Erythroblast (primary cell): ENCODE measurements around the gene RERE.
"Not testable (repeated sequence)": the region's sequence is repeated elsewhere in the genome, so short reads cannot be mapped to it uniquely, and the experiment has no call there.

Source experiments
- DNase-seq, 2 experiments: peaks; one replicate each; lab custom pipeline; 2025; lab: John Stamatoyannopoulos, UW
- GATA1 ChIP-seq: IDR thresholded peaks from 2 replicates; pipeline ENCODE4 v1.6.1; 2011; ENCODE audit warnings: low read depth, mild to moderate bottlenecking, control low read depth, low read length, moderate library complexity
- POLR2A ChIP-seq: IDR thresholded peaks from 2 replicates; pipeline ENCODE4 v1.6.1; 2011; ENCODE audit warnings: mild to moderate bottlenecking, low read length

Gene RERE

DNA sequence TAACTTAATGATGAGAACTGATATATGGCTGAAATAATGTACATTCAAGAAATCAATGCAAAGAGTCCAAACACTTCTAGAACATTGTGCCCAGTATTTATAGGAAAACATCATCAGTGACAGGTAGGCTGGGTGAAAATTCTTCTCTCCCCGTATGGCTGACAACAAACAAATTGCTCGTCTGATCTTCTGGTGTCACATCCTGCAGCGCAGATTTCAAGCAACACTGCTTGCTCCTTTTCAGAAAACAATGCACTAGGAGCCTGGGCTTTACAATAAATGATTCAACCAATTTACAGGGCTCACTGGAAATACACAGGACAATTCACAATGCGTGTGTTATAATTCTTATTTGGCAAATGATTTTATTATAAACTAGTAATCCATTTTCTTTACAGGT is 185.3 kb downstream of the RERE start:
- no peak for DNase-seq
- TF ChIP-seq POLR2A (no peak), GATA1 (no peak)

DNA sequence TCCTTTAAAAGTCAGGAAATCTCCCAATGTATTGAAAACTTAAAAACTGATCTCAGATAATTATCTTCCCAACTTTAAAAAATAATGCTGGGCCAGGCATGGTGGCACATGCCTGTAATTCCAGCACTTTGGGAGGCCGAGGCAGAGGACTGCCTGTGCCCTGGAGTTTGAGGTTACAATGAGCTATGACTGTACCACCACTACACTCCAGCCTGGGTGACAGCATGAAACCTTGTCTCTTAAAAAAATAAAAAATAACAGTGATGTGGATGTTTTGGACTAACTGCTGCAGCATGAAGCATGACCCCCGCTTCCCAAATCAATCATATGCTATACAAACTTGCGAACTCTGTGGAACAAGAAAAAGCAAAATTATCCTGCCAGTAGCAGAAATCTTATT is 186.3 kb downstream of the RERE start:
- TF ChIP-seq POLR2A (no peak), GATA1 (no peak)
- no peak for DNase-seq

DNA sequence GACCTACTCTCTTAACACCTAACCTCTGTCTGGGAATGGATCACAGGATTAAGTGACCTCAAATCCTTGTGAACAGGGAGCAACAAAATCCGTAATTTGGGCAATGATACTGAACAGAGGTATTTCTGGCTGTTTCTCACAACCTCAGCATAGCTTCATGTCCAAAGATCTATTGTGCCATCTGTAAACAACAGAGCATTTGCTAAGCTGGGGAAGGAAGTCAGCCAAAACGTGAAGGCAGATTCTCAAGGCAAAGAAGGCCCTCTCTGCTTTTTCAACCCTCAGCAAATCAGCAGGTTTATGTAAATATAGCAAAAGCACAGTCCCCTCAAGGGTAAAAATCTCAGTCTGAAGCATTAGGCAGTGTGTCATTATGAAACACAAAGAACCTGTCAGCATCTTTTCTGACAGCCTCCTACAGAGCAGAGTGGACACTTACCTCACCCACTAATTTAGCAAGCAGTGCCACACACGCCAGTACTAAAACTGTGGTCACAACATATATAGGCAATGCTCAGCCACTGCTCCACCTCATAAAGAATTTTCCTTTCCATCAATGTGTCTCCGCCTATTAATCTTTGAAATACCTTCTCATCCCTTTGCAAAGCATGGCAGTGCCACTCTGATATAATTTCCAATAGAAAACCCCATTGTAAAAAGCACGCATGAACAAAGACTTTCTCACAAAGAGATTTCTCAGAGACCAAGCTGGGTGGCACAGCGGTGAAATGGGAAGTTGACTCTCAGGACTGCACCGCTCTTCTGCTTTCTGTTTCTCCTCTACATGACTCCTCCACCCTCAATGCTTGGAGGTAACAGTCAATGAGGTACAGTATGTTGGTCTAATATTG is 188.0 kb downstream of the RERE start:
- no peak for DNase-seq

DNA sequence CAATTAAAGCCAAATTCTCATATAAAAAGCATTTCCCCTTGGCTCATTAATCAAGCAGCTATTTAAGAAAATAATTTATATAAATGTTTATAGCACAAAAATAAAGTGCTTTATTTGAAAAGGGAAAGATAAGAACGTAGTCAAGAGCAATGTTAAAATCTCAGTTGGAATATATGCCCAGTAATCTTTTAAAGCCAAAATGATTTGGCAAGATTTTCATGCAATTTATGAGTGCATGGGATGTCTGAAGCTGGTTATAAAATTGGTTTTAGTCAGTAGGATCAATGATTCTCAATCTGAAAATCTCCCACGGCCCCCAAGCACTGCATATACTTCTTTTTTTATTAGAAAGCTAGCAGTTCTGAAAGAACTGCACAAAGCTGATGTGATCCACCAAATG is 188.8 kb downstream of the RERE start:
- DNase-seq: no peak
- TF ChIP-seq GATA1 (no peak), POLR2A (no peak)

More for the DNA sequence above, 188.0 kb downstream of the RERE start:
- TF ChIP-seq GATA1: no peak
- TF ChIP-seq POLR2A: no peak

DNA sequence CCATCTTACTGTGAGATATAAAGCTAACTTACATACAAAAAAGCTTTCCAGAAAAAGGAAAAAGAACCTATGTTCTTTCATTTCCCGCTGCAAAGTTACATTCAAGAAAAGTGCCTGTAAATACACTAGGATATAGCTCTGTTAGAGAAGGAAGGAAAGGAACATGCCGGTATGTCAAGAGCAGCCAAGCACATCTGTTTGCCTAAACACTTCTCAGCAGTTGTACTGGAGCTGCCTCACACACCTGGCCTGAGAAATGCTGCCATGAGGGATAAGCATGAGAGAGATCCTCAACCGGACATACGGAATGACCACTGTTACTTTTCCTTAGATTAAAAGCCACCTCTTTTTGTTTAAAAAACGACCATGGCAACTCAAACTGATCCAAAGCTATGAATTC is 189.7 kb downstream of the RERE start:
- no peak for DNase-seq
- TF ChIP-seq GATA1: no peak

DNA sequence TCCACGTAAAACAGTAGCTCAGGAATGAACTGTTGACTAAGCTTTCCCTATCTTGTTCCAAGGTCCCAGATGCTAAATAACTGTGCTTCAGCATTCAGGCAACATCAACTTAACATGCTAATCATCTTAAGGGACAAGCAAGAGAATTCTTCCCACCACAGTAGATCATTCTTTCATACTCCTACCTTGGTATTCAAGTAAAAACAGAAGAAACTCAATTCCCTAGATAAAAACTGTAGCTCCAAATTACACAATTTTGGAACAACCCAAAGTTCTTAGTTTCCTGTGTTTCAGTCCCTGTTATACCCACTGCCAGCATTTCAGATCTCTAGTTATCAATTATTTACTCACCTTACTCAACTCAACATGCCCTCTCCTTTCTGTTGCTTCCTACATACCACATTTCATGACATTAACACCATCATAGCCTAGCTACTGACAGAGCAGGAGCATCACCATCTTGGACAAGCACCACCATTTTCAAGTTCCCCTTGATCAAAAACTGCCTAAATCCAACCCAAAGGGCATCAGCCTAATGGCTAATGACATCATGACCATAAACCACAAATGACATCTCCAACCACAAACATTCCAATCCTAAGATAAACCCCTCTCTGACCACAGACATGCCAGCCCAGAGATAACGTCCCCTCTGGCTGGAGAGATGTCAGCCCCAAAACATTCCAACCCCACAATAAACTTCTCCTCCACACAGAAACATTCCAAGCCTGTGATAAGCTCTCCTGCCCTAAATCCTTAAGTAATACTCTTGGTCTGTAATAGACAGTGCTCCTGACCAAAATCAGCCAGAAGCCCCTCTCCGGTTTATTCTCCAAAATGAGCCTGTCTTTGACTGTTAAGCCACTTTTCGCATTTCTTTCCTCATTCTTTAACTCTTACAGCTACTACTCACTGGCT is 191.2 kb downstream of the RERE start:
- TF ChIP-seq POLR2A: no peak
- no peak for TF ChIP-seq GATA1
- DNase-seq: peak; percentile 26 to 55

DNA sequence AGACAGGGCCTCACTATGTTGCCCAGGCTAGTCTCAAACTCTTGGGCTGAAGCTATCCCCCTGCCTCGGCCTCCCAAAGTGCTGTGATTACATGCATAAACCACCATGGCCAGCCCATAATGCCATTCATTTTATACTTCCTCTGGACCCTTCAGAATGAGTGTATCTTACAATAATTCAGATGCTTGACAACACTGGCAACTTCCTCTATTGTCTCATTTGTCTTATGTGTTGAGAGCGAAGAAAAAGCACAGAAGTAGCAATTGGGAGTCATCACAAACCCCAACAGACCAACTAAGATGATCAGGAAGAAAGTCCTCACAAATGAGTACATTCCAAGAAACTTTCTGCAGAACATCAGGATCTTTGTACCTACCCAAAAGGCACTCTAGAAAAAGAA is 191.9 kb downstream of the RERE start:
- TF ChIP-seq POLR2A (no peak), GATA1 (no peak)
- DNase-seq: no peak

DNA sequence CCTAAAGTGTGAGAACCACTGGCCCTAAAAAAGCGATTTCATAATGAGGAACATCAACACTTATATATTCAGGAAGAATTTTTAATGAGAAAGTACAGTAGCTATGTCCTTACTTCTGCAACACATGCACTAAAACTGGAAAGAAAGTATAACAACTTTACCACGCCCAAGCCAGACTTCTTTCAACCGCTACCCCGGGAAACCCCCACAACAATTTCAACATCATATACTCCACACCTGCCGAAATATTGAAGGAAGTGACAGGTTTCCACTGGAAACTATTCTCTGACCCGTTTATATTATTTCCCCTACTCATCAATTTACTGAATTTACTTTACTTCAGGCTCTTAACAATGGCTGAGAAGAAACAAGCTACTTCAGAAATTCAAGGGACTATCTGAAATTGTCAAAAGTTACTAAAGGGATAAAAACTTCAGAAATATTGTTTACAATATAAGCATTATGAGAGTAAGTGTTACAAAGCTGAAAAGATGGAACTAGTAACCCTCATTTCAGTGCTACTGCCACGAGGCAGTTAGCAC is 193.7 kb downstream of the RERE start:
- not testable (repeated sequence) for DNase-seq

DNA sequence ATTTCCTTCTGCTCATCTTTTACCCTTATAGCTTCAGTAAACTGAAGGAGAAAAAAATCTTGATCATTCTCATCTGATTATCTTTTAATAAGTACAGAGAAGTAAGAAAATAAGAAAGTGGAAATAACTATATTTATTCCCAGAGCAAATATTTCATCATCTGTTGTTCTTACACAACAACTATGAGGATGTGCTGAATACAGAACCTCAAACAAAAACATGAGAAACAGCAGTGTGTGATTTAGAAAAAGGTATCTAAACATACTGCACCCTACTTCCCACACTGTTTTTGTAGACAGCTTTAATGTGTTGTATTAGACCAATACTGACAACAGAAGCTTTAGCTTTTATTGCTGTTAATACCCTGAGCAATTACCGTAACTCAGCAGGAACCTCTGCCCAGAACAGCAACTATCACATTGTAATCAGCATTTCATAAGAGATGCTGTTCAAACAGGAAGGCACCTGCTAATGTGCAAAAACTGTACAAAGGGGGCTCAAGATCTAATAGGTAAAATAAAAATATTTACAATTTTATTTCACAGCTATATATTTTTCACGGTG is 195.6 kb downstream of the RERE start:
- DNase-seq: not testable (repeated sequence)

DNA sequence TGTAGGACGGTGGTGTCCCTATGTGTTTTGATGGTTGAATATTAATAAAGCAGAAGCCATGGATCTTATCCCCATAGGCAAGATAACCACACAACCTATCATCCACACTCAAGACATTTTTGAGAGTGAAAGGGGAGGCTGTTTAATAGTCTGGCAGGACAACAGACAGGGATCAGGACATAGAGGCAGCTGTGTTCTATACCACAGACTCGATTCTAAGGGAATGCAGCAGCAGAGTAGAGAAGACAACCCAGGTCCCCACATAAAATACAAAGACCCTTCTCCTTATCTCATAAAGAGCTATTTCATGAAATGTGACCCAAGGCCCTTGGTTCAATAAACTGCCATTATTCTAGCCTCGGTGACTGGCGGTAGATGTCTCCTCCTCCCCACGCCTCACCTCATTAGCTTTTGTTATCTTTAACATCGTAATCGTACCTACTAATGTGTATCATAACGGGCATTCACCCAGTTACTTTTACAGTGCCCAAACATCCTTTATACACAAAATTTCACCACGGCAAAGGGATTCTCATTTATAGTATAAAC is 196.3 kb downstream of the RERE start:
- not testable (repeated sequence) for DNase-seq

DNA sequence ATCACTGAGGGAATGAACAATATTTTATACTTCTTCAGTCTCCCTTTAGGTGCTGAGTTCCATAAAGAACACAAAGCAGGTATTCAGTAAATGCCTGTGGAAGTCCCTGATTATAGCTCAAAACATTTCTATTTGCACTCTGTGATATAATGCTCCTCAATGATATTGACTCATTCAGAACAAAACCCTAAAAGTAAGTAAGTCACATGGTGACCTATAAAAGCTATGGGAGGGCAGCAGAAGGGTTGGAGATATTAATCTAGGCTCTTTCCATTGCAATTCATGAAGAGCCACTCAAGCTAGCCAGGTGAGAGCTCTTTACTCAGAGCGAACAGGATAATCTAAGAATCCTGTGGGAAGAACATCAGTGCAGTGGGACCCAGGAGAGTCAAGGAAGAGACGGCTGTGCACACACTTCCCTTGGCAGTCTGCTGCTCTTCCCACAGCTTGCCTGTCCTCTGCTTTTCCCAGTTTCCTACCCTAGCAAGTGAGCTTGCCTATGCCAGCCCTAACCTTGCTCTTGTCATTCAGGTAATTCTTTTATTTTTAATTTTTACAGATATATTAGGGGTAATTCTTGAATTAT is 197.4 kb downstream of the RERE start:
- DNase-seq: not testable (repeated sequence)

DNA sequence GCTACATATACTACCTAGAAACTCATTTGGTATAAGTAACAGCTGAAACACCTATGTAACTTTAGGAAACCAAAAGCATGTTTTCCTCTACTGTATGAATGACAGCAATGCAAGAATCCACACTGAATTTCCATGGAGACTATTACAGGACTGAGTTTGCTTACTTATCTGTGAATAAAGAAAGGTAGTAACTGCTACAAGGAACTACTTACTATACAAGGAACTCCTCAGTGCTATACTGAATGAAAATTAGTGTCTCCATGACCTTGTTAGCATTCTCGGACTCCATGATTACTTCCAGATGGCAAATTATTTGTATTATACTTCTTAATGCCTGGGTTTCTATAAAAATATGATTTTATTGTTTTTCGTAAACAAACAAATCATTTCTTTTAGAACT is 198.0 kb downstream of the RERE start:
- DNase-seq: not testable (repeated sequence)

DNA sequence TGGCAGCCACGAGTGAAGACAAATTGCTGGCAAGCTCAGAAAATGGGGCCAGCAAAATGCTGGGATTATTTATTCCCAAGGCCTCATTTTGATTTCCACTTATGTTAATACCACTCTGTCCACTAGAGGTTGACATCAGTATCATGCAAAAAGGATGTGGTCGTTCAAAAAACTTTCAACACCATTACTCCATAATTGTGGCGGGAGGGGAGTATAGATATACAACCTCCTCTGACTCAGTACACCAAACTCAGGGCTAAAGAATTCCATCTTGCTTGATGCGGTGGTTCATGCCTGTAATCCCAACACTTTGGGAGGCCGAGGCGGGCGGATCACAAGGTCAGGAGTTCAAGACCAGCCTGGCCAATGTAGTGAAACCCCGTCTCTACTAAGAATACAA is 200.6 kb downstream of the RERE start:
- DNase-seq: not testable (repeated sequence)

DNA sequence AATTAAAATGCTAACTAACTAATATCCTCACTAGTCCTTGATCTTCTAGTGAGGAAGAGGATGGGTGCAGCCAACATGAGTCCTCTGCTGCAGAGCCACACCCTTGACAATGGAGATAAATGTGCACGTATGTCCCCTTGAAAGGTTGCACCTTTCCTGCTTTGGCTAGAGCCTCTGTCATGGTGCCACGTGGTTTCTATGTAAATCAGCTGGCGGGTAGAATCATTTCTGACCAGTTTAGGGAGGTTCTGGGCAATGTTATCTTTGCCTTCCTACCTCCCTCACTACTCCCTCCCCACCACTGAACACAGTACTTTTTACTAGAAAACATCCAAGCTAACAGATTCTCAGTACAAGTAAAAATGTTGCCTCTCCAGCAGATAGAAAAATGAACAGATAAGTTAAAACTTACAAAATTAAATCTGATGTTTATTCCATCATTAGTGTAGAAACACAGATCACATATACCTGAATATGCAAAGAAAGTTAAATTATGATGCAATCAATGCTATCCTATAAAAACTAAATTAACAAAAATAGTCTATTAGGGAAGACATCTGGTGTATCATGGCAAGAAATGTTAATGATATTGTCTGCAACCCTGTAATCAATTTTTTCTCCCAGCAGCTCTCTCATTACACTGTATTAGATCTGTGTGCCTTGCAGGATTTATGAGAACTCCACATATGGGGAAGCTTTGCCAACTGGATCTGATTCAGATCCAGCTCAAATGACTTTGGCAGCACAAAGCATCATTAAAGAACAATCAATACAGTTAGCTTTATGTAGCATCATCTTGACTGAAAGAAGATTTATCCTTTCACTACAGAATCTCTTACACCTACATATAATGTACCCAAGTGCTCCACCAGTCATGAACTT is 205.6 kb downstream of the RERE start:
- peak in 1 of 2 experiments; percentile 3 for DNase-seq
